Mesenchymal stem cell (in vitro differentiated cells and primary cell): Measurements from ENCODE around the gene SDF4.

ENCODE experiments used
- DNase-seq: peaks from one replicate; pipeline ENCODE4 v3.0.0-alpha.2; 2013
- H2AFZ ChIP-seq: one replicate; pipeline ENCODE4 v1.6.1; 2013; ENCODE audit warnings: low read depth, mild to moderate bottlenecking, control low read depth, inconsistent platforms, low read length, moderate library complexity
- H2AK5ac ChIP-seq: 2 replicates; pipeline ENCODE4 v1.6.1; 2013; ENCODE audit warnings: low read length, moderate library complexity, mild to moderate bottlenecking, inconsistent platforms; ENCODE audit not compliant: severe bottlenecking
- H2BK120ac ChIP-seq: one replicate; pipeline ENCODE4 v1.6.1; 2013; ENCODE audit warnings: low read depth, mild to moderate bottlenecking, inconsistent platforms, low read length, moderate library complexity
- H2BK12ac ChIP-seq, 2 experiments: one replicate each; pipeline ENCODE4 v1.6.1; 2013; ENCODE audit warnings: inconsistent platforms in 2 of 2, low read length in 2 of 2, mild to moderate bottlenecking in 2 of 2, moderate library complexity in 2 of 2, control low read depth in 1 of 2
- H2BK15ac ChIP-seq: one replicate; pipeline ENCODE4 v1.6.1; 2013; ENCODE audit warnings: mild to moderate bottlenecking, low read depth, inconsistent platforms; ENCODE audit not compliant: poor library complexity, severe bottlenecking
- H2BK5ac ChIP-seq: 2 replicates; pipeline ENCODE4 v1.6.1; 2013; ENCODE audit warnings: low read depth, mild to moderate bottlenecking, low read length, control low read depth, inconsistent platforms; ENCODE audit not compliant: poor library complexity, severe bottlenecking
- H3K14ac ChIP-seq, 2 experiments: one replicate each; pipeline ENCODE4 v1.6.1; 2013; ENCODE audit warnings: inconsistent platforms in 2 of 2, low read length in 2 of 2, control low read depth in 1 of 2, mild to moderate bottlenecking in 1 of 2, moderate library complexity in 1 of 2
- H3K18ac ChIP-seq, 2 experiments: one replicate each; pipeline ENCODE4 v1.6.1; 2013; ENCODE audit warnings: inconsistent platforms in 2 of 2, low read length in 2 of 2, control low read depth in 1 of 2, low read depth in 1 of 2, mild to moderate bottlenecking in 1 of 2
- H3K23ac ChIP-seq, 2 experiments: one replicate each; pipeline ENCODE4 v1.6.1; 2013; ENCODE audit warnings: inconsistent platforms in 2 of 2, low read length in 2 of 2, mild to moderate bottlenecking in 2 of 2, moderate library complexity in 2 of 2, control low read depth in 1 of 2
- H3K27ac ChIP-seq: 2 replicates; pipeline ENCODE4 v1.5.1; 2013; ENCODE audit warnings: mild to moderate bottlenecking, moderate library complexity, low read length, control low read depth, inconsistent platforms; ENCODE audit not compliant: poor library complexity, severe bottlenecking
- H3K27me3 ChIP-seq, 2 experiments: 2 replicates each; pipeline versions ENCODE4 v1.6.1 to v1.7.0; 2013; ENCODE audit warnings: low read length in 2 of 2, mild to moderate bottlenecking in 2 of 2, moderate library complexity in 2 of 2, control low read depth in 1 of 2, inconsistent platforms in 1 of 2; ENCODE audit not compliant: control insufficient read depth in 1 of 2, insufficient read depth in 1 of 2
- H3K36me3 ChIP-seq, 2 experiments: 2 replicates each; pipeline versions ENCODE4 v1.6.1 to v1.7.0; 2013; ENCODE audit warnings: low read length in 2 of 2, control low read depth in 1 of 2, inconsistent platforms in 1 of 2, low read depth in 1 of 2, mild to moderate bottlenecking in 1 of 2; ENCODE audit not compliant: insufficient read depth in 2 of 2, control insufficient read depth in 1 of 2
- H3K4ac ChIP-seq, 2 experiments: one replicate each; pipeline ENCODE4 v1.6.1; 2013; ENCODE audit warnings: inconsistent platforms in 2 of 2, low read length in 2 of 2, mild to moderate bottlenecking in 2 of 2, moderate library complexity in 2 of 2, control low read depth in 1 of 2, low read depth in 1 of 2
- H3K4me1 ChIP-seq: 2 replicates; pipeline ENCODE4 v1.6.1; 2013; ENCODE audit warnings: low read depth, low read length, control low read depth; ENCODE audit not compliant: control insufficient read depth, insufficient read depth
- H3K4me2 ChIP-seq: 2 replicates; pipeline ENCODE4 v1.6.1; 2013; ENCODE audit warnings: low read length, mild to moderate bottlenecking, inconsistent platforms; ENCODE audit not compliant: poor library complexity, severe bottlenecking
- H3K4me3 ChIP-seq, 2 experiments: 2 replicates each; pipeline versions ENCODE4 v1.5.1 to v1.7.0; 2013; ENCODE audit warnings: low read length in 2 of 2, mild to moderate bottlenecking in 2 of 2, control low read depth in 1 of 2, low read depth in 1 of 2; ENCODE audit not compliant: insufficient read depth in 1 of 2
- H3K79me1 ChIP-seq: replicated peaks from 2 replicates; pipeline ENCODE4 v1.6.1; 2013; ENCODE audit warnings: mild to moderate bottlenecking, control low read depth, low read length, inconsistent platforms; ENCODE audit not compliant: poor library complexity, severe bottlenecking
- H3K9ac ChIP-seq: 2 replicates; pipeline ENCODE4 v1.7.0; 2013; ENCODE audit warnings: mild to moderate bottlenecking, low read length, moderate library complexity
- H3K9me3 ChIP-seq: 2 replicates; pipeline ENCODE4 v1.7.0; 2013; ENCODE audit warnings: mild to moderate bottlenecking, low read length; ENCODE audit not compliant: control insufficient read depth
- H4K8ac ChIP-seq: one replicate; pipeline ENCODE4 v1.6.1; 2013; ENCODE audit warnings: inconsistent platforms, mild to moderate bottlenecking, low read length, moderate library complexity
- H4K91ac ChIP-seq: one replicate; pipeline ENCODE4 v1.6.1; 2013; ENCODE audit warnings: mild to moderate bottlenecking, low read length, inconsistent platforms
- WGBS: methylation state at CpG from one replicate; pipeline ENCODE4 v1.1.7; 2013; ENCODE audit warnings: mixed read lengths; 5-methylcytosine and 5-hydroxymethylcytosine counted together

The SDF4 gene

DNA sequence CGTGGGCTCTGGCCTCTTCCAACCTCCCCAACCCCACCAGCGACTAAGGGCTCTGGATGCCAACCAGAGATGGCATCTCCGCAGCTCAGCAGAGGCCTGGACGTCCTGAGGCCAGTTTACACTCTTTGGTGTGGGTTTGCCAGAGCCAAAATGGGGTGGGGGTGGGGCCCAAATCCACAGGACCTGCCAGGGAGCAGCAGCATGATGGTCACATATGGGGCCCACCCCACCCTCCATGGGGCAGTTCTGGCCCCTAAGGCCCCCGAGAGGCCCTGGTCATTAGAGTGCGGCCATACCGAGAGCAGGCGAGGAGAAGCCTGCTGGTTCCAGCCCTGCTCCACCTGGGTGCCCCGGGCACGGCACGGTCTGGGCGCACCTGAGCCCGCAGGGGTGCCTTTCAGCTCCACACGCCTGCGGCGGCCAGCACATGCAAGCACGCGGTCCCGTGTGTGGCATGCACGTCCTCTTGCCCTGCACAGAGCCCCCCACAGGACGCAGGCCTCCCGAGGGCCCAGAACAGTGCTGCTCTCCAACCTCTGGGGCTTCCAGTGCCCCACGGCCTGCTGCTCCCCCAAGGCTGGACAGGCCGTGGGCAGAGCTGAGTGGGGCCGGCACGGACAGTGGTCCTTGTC lies 9.9 kb upstream of the SDF4 start:
- H3K9ac ChIP-seq, result no peak overlapping the region

DNA sequence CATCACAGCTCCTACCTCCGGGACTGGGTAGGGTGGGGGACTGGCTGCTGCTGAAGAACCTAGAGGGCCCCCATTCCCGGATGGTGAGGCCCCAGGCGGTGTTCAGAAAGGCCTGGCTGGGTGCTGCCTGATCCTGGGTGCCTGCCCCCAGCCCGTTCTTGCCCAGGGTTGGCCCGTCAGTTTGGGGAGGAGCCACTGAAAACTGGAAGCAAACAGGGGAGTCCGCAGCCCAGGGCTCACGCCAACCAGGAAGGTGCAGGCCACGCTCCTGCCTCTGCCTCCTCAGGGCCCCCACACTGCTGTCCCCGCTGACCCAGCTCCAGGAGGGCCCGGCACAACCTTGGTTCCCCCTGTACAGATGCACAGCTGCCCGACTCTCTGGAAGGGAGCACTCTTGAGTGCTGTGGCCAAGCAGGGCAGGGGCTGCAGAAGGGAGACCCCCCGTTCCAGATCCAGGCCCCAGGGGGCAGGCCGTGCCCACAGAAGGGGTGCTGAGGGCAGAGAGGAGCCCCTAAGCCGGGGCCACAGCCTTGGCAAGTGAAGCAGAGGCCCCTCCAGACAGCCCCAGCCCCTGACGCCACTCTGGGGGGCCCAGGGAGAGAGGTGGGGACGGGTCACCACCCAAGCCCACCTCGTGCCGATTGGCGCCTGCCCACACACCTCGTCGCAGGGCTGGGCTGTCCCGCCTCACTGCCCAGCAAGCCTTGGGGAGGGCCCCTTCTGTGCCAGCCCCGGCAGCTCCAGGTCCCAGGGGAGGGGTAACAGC lies 9.2 kb upstream of the SDF4 start:
- DNase-seq, result no peak
- no peaks in the 10 kb centered on the region for H3K79me1 ChIP-seq
- H2BK15ac ChIP-seq, result no peak overlapping the region
- H2AK5ac ChIP-seq, result no peak overlapping the region
- H3K36me3 ChIP-seq, result peaks cover 0 to 33% of the 10 kb centered on the region in 2 experiments
- no peaks in the 10 kb centered on the region for H3K9me3 ChIP-seq
- no peak overlapping the region for H2BK120ac ChIP-seq
- H3K4ac ChIP-seq, result no peak overlapping the region
- no peak overlapping the region for H3K4me2 ChIP-seq
- H3K27ac ChIP-seq, result no peak overlapping the region
- H3K4me3 ChIP-seq, result no peak overlapping the region
- no peak overlapping the region for H3K23ac ChIP-seq
- H3K9ac ChIP-seq, result no peak overlapping the region
- peaks cover 0 to 46% of the 10 kb centered on the region in 2 experiments for H3K27me3 ChIP-seq
- 85% methylated on average over 23 of the region's 23 CpGs for WGBS
- H2AFZ ChIP-seq, result no peak overlapping the region
- peak overlapping the region; percentile 15 for H4K91ac ChIP-seq
- peaks cover 46% of the 10 kb centered on the region for H3K4me1 ChIP-seq
- H2BK12ac ChIP-seq, result no peak overlapping the region
- no peak overlapping the region for H3K14ac ChIP-seq
- H3K18ac ChIP-seq, result no peak overlapping the region
- no peak overlapping the region for H2BK5ac ChIP-seq
- H4K8ac ChIP-seq, result no peak overlapping the region

More for the DNA sequence above, 9.9 kb upstream of the SDF4 start:
- Histone ChIP-seq H3K4me2 (no peak overlapping the region), H2AFZ (no peak overlapping the region), H3K27ac (no peak overlapping the region), H3K14ac (no peak overlapping the region), H2AK5ac (no peak overlapping the region), H2BK120ac (no peak overlapping the region), H3K36me3 (peaks cover 0 to 34% of the 10 kb centered on the region in 2 experiments), H3K79me1 (peaks cover 2% of the 10 kb centered on the region), H2BK5ac (no peak overlapping the region), H4K91ac (no peak overlapping the region), H3K18ac (no peak overlapping the region), H4K8ac (no peak overlapping the region), H3K27me3 (peaks cover 0 to 47% of the 10 kb centered on the region in 2 experiments), H3K4ac (no peak overlapping the region), H2BK15ac (no peak overlapping the region), H2BK12ac (no peak overlapping the region), H3K9me3 (no peaks in the 10 kb centered on the region), H3K23ac (no peak overlapping the region), H3K4me3 (no peak overlapping the region), H3K4me1 (peaks cover 51% of the 10 kb centered on the region)
- 91% methylated on average over 25 of the region's 26 CpGs for WGBS
- no peak for DNase-seq

DNA sequence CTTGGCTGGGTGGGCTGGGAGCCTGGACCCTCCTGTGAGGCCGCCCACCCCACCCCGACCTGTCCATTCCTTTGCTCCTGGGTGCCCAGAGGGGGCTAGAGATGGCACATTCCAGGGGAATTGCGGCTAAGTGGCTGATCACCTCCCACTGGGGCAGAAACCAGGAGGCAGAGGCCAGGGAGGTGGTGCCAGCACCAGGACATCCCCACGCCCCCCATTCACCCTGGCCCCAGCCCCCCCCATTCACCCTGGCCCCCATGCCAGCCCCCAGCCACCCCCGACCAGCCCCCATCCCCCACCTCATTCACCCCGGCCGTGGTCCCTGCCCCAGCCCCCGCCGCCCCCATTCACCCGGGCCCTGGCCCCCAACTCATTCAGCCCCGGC lies 8.5 kb upstream of the SDF4 start:
- Histone ChIP-seq H2BK5ac (no peak overlapping the region), H2BK120ac (no peak overlapping the region), H3K4ac (no peak overlapping the region), H3K79me1 (no peaks in the 10 kb centered on the region), H3K4me1 (peaks cover 41% of the 10 kb centered on the region), H3K9me3 (no peaks in the 10 kb centered on the region), H3K4me3 (no peak overlapping the region), H3K9ac (no peak overlapping the region), H3K23ac (no peak overlapping the region), H4K8ac (no peak overlapping the region), H2BK15ac (no peak overlapping the region), H3K18ac (no peak overlapping the region), H3K27ac (no peak overlapping the region), H3K27me3 (peaks cover 0 to 39% of the 10 kb centered on the region in 2 experiments), H4K91ac (no peak overlapping the region), H2AK5ac (no peak overlapping the region), H2AFZ (no peak overlapping the region), H2BK12ac (no peak overlapping the region), H3K36me3 (peaks cover 0 to 32% of the 10 kb centered on the region in 2 experiments), H3K14ac (no peak overlapping the region), H3K4me2 (no peak overlapping the region)
- 100% methylated on average over 1 of the region's 11 CpGs for WGBS
- DNase-seq, result no peak

DNA sequence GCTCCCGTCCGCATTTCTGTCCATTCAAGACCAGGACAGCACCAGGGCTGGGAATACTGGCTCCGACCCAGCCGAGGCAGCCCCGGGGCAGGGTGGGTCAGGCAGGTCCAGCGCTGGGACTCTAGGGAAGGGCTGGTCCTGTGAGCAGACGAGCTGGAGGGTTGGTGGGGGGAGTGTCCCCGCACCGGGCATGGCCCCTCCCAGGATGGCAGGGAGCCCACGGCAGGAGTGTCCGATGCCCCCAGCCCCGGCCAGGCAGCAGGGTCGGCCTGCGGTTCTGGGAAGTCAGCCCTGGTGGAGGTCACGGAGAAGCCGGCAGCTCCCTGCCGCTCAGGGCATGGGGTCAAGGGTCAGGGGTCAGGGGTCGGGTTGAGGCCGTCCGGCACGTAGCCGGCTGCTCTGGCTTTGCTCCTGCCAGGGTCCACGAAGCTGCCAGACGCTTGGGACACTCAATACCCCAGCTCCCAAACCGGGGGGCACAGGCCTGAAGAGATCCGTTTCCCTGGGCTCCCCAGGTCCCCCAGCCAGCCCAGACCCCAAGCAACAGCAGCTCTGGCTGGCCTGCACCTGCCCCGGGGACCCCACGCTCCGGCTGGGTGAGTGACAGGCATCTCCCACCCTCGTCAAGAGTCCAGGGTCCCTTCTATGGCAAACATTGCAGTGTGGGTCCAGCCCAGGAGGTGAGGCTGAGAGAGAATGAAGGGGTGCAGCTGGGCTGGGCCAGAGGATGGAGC lies 8.0 kb upstream of the SDF4 start:
- Histone ChIP-seq H2BK15ac (no peak overlapping the region), H4K8ac (no peak overlapping the region), H3K4ac (no peak overlapping the region), H2BK5ac (no peak overlapping the region), H3K36me3 (peaks cover 0 to 36% of the 10 kb centered on the region in 2 experiments), H3K18ac (no peak overlapping the region), H3K4me3 (no peak overlapping the region), H2AK5ac (no peak overlapping the region), H3K23ac (no peak overlapping the region), H4K91ac (no peak overlapping the region), H3K27ac (no peak overlapping the region), H3K27me3 (peaks cover 0 to 38% of the 10 kb centered on the region in 2 experiments), H3K9ac (no peak overlapping the region), H2BK12ac (no peak overlapping the region), H2AFZ (no peak overlapping the region), H3K4me2 (no peak overlapping the region), H3K14ac (no peak overlapping the region), H2BK120ac (no peak overlapping the region), H3K4me1 (peaks cover 41% of the 10 kb centered on the region), H3K9me3 (no peaks in the 10 kb centered on the region), H3K79me1 (no peaks in the 10 kb centered on the region)
- no peak for DNase-seq
- WGBS, result 75% methylated on average over 28 of the region's 30 CpGs
